HCT116 (cell line): ENCODE results near the gene PDCD6IP.

ENCODE experiments used
- EZH2 ChIP-seq: fragments of 200-600 bp; sonication (generic); IDR thresholded peaks from 2 replicates; pipeline ENCODE4 v1.6.1; 2017; ENCODE audit warnings: antibody characterized with exemption, mixed run types
- POLR2AphosphoS5 ChIP-seq: IDR thresholded peaks from 2 replicates; pipeline ENCODE4 v1.6.1; 2011; ENCODE audit warnings: mild to moderate bottlenecking, low read depth, low read length, moderate library complexity
- SIN3A ChIP-seq: IDR thresholded peaks from 2 replicates; pipeline ENCODE4 v1.6.1; 2012; ENCODE audit warnings: low read depth
- YY1 ChIP-seq: IDR thresholded peaks from 2 replicates; pipeline ENCODE4 v1.6.1; 2011; ENCODE audit warnings: low read length, low read depth, moderate library complexity, mild to moderate bottlenecking; ENCODE audit not compliant: insufficient replicate concordance; ENCODE audit errors: extremely low read depth

DNA sequence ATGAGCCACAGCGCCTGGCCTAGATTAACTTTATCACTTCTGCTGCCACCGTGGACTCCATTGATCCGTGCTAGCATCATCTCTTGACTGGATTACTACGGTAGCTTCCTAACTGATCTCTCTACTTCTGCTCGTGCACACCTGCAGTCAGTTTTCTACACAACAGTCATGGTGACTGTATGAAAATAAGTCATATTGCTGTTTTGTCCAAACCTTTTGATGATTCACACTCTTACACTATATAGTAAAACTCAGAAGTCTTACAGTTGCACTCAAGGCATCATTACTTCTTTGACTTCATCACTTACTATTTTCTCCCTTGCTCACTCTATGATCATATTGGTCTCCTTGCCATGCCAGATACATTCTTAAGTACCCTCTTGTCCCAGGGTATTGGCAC lies 10.1 kb downstream of the PDCD6IP start:
- TF ChIP-seq POLR2AphosphoS5, result no peak
- no peak for TF ChIP-seq EZH2
- TF ChIP-seq SIN3A, result no peak
- no peak for TF ChIP-seq YY1
